IMR-90 (cell line): ENCODE data around the gene DKK3. TPM values are rescaled to one million over a fixed set of nuclear protein-coding genes. Genes with fewer than 3 reads are reported as not detected.

Source experiments
- ATAC-seq: fragments of 200-7000 bp; cut with Tn5 transposase; 2 replicates; pipeline ENCODE4 v1.9.1; 2020; ENCODE audit warnings: low read depth, mild to moderate bottlenecking, moderate library complexity
- BruUV-seq: library from RNA; stranded (reverse); fragments of 400-500 nt; replicated peaks from 2 replicates; lab custom pipeline; 2021; lab: Mats Ljungman, UMichigan
- CTCF ChIA-PET: fragments of 300-600 bp; formaldehyde crosslinking; extraction: SDS; loops from one replicate; lab custom pipeline; 2021; ENCODE audit warnings: antibody characterized with exemption; lab: Yijun Ruan, JAX
- POLR2A ChIA-PET: fragments of 300-600 bp; sonication (Branson Sonifier 250); formaldehyde crosslinking; loops from one replicate; lab custom pipeline; 2022; ENCODE audit warnings: antibody characterized with exemption; ENCODE audit not compliant: unreplicated experiment; lab: Charles Lee
- DNase-seq: peaks from one replicate; pipeline ENCODE4 v3.0.0; 2013
- H2AFZ ChIP-seq: replicated peaks from 2 replicates; pipeline ENCODE3; 2013; ENCODE audit warnings: low read length, mild to moderate bottlenecking; ENCODE audit not compliant: poor library complexity
- H2AK5ac ChIP-seq: 2 replicates; pipeline ENCODE4 v1.6.1; 2013; ENCODE audit warnings: low read depth, low read length, inconsistent platforms
- H2AK9ac ChIP-seq: replicated peaks from 2 replicates; pipeline ENCODE3; 2013; ENCODE audit warnings: mild to moderate bottlenecking, low read depth, low read length, moderate library complexity; ENCODE audit not compliant: poor library complexity
- H2BK120ac ChIP-seq: 2 replicates; pipeline ENCODE4 v1.6.1; 2013; ENCODE audit warnings: low read depth, low read length, inconsistent platforms
- H2BK15ac ChIP-seq: 3 replicates; pipeline ENCODE4 v1.6.1; 2013; ENCODE audit warnings: low read depth, low read length, inconsistent platforms
- H2BK20ac ChIP-seq: 2 replicates; pipeline ENCODE4 v1.6.1; 2013; ENCODE audit warnings: low read depth, mild to moderate bottlenecking, inconsistent platforms, low read length, moderate library complexity
- H2BK5ac ChIP-seq: 2 replicates; pipeline ENCODE4 v1.6.1; 2013; ENCODE audit warnings: mild to moderate bottlenecking, low read depth, low read length, inconsistent platforms; ENCODE audit not compliant: poor library complexity, severe bottlenecking
- H3K14ac ChIP-seq: replicated peaks from 2 replicates; pipeline ENCODE4 v1.6.1; 2013; ENCODE audit warnings: low read depth, low read length, inconsistent platforms
- H3K18ac ChIP-seq: 2 replicates; pipeline ENCODE4 v1.6.1; 2013; ENCODE audit warnings: low read depth, low read length, control low read depth
- H3K23ac ChIP-seq: 2 replicates; pipeline ENCODE4 v1.6.1; 2013; ENCODE audit warnings: low read depth, low read length, inconsistent platforms
- H3K27ac ChIP-seq: 2 replicates; pipeline ENCODE4 v1.5.1; 2013; ENCODE audit warnings: mild to moderate bottlenecking, control low read depth, low read length; ENCODE audit not compliant: insufficient read depth
- H3K27me3 ChIP-seq: 2 replicates; pipeline ENCODE4 v1.6.1; 2013; ENCODE audit warnings: low read length; ENCODE audit not compliant: control insufficient read depth, insufficient read depth
- H3K36me3 ChIP-seq: 2 replicates; pipeline ENCODE4 v1.6.1; 2013; ENCODE audit warnings: low read length, mixed read lengths; ENCODE audit not compliant: control insufficient read depth, insufficient read depth
- H3K4ac ChIP-seq: 2 replicates; pipeline ENCODE4 v1.6.1; 2013; ENCODE audit warnings: low read depth, low read length, inconsistent platforms
- H3K4me1 ChIP-seq: 2 replicates; pipeline ENCODE4 v1.6.1; 2013; ENCODE audit warnings: low read length, mixed read lengths; ENCODE audit not compliant: control insufficient read depth, insufficient read depth
- H3K4me2 ChIP-seq: 2 replicates; pipeline ENCODE4 v1.6.1; 2013; ENCODE audit warnings: low read depth, mild to moderate bottlenecking, control low read depth, low read length, moderate library complexity
- H3K4me3 ChIP-seq: 2 replicates; pipeline ENCODE4 v1.5.1; 2013; ENCODE audit warnings: low read depth, mild to moderate bottlenecking, control low read depth, low read length, moderate library complexity; ENCODE audit not compliant: insufficient read depth
- H3K56ac ChIP-seq: 2 replicates; pipeline ENCODE4 v1.6.1; 2013; ENCODE audit warnings: low read length, inconsistent platforms; ENCODE audit not compliant: insufficient read depth; ENCODE audit errors: extremely low read depth
- H3K79me1 ChIP-seq, 2 experiments: 2 replicates each; pipeline ENCODE4 v1.6.1; 2013; ENCODE audit warnings: low read length in 2 of 2, inconsistent platforms in 1 of 2, low read depth in 1 of 2
- H3K9ac ChIP-seq: 2 replicates; pipeline ENCODE4 v1.6.1; 2013; ENCODE audit warnings: low read depth, low read length, control low read depth
- H3K9me1 ChIP-seq: 2 replicates; pipeline ENCODE4 v1.6.1; 2013; ENCODE audit warnings: low read length, inconsistent platforms; ENCODE audit not compliant: insufficient read depth
- H3K9me3 ChIP-seq: 2 replicates; pipeline ENCODE4 v1.6.1; 2013; ENCODE audit warnings: low read length; ENCODE audit not compliant: control insufficient read depth, insufficient read depth
- H4K20me1 ChIP-seq: 2 replicates; pipeline ENCODE4 v1.6.1; 2013; ENCODE audit warnings: low read length, inconsistent platforms; ENCODE audit not compliant: insufficient read depth
- H4K5ac ChIP-seq: 2 replicates; pipeline ENCODE4 v1.6.1; 2013; ENCODE audit warnings: mild to moderate bottlenecking, low read depth, low read length, control low read depth
- H4K8ac ChIP-seq, 2 experiments: 2 replicates each; pipeline ENCODE4 v1.6.1; 2013; ENCODE audit warnings: low read depth in 2 of 2, low read length in 2 of 2, control low read depth in 1 of 2, inconsistent platforms in 1 of 2
- H4K91ac ChIP-seq: 2 replicates; pipeline ENCODE4 v1.6.1; 2013; ENCODE audit warnings: low read depth, low read length, inconsistent platforms; ENCODE audit not compliant: insufficient read depth
- CHD1 ChIP-seq: IDR thresholded peaks from 2 replicates; pipeline ENCODE4 v1.6.1; 2012; ENCODE audit warnings: low read depth, low read length, improper control_type of control experiment
- MAZ ChIP-seq: IDR thresholded peaks from 2 replicates; pipeline ENCODE4 v1.6.1; 2012; ENCODE audit warnings: low read depth, mild to moderate bottlenecking, low read length, improper control_type of control experiment, moderate library complexity, borderline replicate concordance
- NFE2L2 ChIP-seq: fragments of 150-350 bp; IDR thresholded peaks from 2 replicates; pipeline ENCODE4 v1.6.1; 2016; ENCODE audit warnings: low read depth, mild to moderate bottlenecking, low read length
- POLR2A ChIP-seq: IDR thresholded peaks from 2 replicates; pipeline ENCODE4 v1.6.1; 2012; ENCODE audit warnings: mild to moderate bottlenecking, low read depth, low read length
- RAD21 ChIP-seq: IDR thresholded peaks from 2 replicates; pipeline ENCODE4 v1.6.1; 2012; ENCODE audit warnings: low read length, improper control_type of control experiment
- RCOR1 ChIP-seq: IDR thresholded peaks from 2 replicates; pipeline ENCODE4 v1.6.1; 2012; ENCODE audit warnings: mild to moderate bottlenecking, low read length, improper control_type of control experiment; ENCODE audit not compliant: insufficient replicate concordance
- RFX5 ChIP-seq: IDR thresholded peaks from 2 replicates; pipeline ENCODE4 v1.8.0; 2012; ENCODE audit warnings: low read depth, mild to moderate bottlenecking, low read length, moderate library complexity
- WGBS, 2 experiments: methylation state at CpG; one replicate each; pipeline versions ENCODE4 v1.1.5 to v1.1.7; 2013; ENCODE audit warnings: missing lambda C conversion rate in 2 of 2; ENCODE audit not compliant: insufficient read length in 1 of 2; ENCODE audit errors: extremely low coverage in 2 of 2; 5-methylcytosine and 5-hydroxymethylcytosine counted together
- dilution Hi-C: fragments of 300-500 bp; cut with HindIII; formaldehyde crosslinking; loops from one replicate; pipeline ENCODE4 v1.14.3; 2018; ENCODE audit warnings: low sequenced_read_pairs; ENCODE audit not compliant: unreplicated experiment
- in situ Hi-C: fragments of 300-500 bp; cut with MboI; formaldehyde crosslinking; loops from 3 replicates; pipeline ENCODE4 v1.14.3; 2019; ENCODE audit warnings: low sequenced_read_pairs, inconsistent platforms, mixed read lengths
- intact Hi-C: fragments of 100-400 bp; cut with micrococcal nuclease; formaldehyde crosslinking; loops from 2 replicates; pipeline ENCODE4 v1.10.0; 2022
- polyA plus RNA-seq, 3 experiments: library from polyadenylated mRNA; depleted of rRNA; stranded (reverse); fragments of >200 nt; gene quantifications; 2 replicates each; pipeline ENCODE4 v1.2.3, GENCODE V29; 2012; ENCODE audit warnings: low replicate concordance in 1 of 3
- total RNA-seq: library from RNA; depleted of rRNA; stranded (reverse); fragments of >200 nt; gene quantifications from 2 replicates; pipeline ENCODE4 v1.2.3, GENCODE V29; 2012
- TF ChIP-seq, protein P1 (sequence below): fragments of 150-350 bp; IDR thresholded peaks from 2 replicates; pipeline ENCODE4 v1.6.1; 2017; ENCODE audit warnings: mild to moderate bottlenecking, antibody characterized with exemption, low read length, low read depth

DKK3 gene
- total and polyA plus RNA-seq, 2 of the 4 experiments (the other 2 are of a cell fraction), result 453 to 964 TPM

DNA sequence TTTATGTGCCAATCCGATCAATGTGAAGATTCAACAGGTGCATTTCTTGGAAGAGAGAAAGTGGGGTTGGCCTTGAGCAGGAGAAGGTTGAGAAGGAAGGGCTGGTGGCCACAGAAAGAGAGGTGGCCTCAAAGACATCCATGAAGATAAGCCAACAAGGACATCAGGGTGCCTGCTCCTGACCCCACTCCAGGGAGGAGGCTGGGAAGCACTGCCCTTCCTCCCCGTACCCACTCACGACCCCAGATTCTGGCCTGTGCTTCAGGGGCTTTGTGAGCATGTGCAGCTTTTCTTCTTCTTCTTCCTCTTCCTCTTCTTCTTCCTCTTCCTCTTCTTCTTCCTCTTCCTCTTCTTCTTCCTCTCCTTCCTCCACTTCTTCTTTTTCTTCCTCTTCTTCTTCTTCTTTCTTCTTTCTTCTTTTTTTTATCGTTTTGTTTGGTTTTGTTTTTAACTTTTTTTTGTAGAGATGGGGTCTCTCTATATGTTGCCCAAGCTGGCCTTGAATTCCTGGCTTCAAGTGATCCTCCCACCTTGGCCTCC is 30.3 kb downstream of the DKK3 start:
- Histone ChIP-seq H2BK5ac (peak overlapping the region; percentile 95), H3K27ac (peak overlapping the region; percentile 81), H3K4me3 (no peak overlapping the region), H2AFZ (no peak overlapping the region), H2AK5ac (peak overlapping the region; percentile 99), H3K9me3 (no peaks in the 10 kb centered on the region), H2BK120ac (peak overlapping the region; percentile 94), H3K36me3 (peaks cover 13% of the 10 kb centered on the region), H3K14ac (peak overlapping the region; percentile 91), H2BK20ac (peak overlapping the region; percentile 93), H4K8ac (peak overlapping the region; percentile 79 to 84), H3K9me1 (peaks cover 65% of the 10 kb centered on the region), H2AK9ac (no peak overlapping the region), H3K9ac (no peak overlapping the region), H4K91ac (peak overlapping the region; percentile 85), H4K20me1 (peaks cover 4% of the 10 kb centered on the region; the same call in 1 of the 2 replicates), H2BK15ac (peak overlapping the region; percentile 96), H3K4me1 (peaks cover 62% of the 10 kb centered on the region), H3K4ac (peak overlapping the region; percentile 99), H3K4me2 (no peak overlapping the region), H3K23ac (peak overlapping the region; percentile 92; the same call in 1 of the 2 replicates), H4K5ac (peak overlapping the region; percentile 46; the same call in 1 of the 2 replicates), H3K18ac (peak overlapping the region; percentile 39), H3K56ac (peak overlapping the region; percentile 38; the same call in 1 of the 2 replicates), H3K79me1 (peaks cover 48 to 92% of the 10 kb centered on the region in 2 experiments; a peak in 3 of 4 replicates), H3K27me3 (no peaks in the 10 kb centered on the region)
- ChIA-PET POLR2A (interaction anchor here (0.7 kb wide), 1 partner anchor 41 kb away, joined by 4 read pairs; no protein-coding TSS in a partner anchor), CTCF (no interaction called here)
- dilution Hi-C loops (no loop called here), intact Hi-C loops (no loop called here), in situ Hi-C loops (no loop called here)
- no peak for ATAC-seq
- BruUV-seq, result no TSS peak
- DNase-seq, result no peak
- no CpG with 5 or more reads among the region's 4 CpGs for WGBS, 2 experiments
- no peak for TF ChIP-seq RFX5
- no peak for TF ChIP-seq CHD1
- TF ChIP-seq MAZ, result no peak
- TF ChIP-seq RCOR1, result no peak
- TF ChIP-seq NFE2L2, result no peak
- no peak for TF ChIP-seq POLR2A
- TF ChIP-seq, protein P1, sequence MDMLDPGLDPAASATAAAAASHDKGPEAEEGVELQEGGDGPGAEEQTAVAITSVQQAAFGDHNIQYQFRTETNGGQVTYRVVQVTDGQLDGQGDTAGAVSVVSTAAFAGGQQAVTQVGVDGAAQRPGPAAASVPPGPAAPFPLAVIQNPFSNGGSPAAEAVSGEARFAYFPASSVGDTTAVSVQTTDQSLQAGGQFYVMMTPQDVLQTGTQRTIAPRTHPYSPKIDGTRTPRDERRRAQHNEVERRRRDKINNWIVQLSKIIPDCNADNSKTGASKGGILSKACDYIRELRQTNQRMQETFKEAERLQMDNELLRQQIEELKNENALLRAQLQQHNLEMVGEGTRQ, result no peak
- no peak for TF ChIP-seq RAD21
